ENCODE results near the gene RNF224.

RNF224 gene

DNA sequence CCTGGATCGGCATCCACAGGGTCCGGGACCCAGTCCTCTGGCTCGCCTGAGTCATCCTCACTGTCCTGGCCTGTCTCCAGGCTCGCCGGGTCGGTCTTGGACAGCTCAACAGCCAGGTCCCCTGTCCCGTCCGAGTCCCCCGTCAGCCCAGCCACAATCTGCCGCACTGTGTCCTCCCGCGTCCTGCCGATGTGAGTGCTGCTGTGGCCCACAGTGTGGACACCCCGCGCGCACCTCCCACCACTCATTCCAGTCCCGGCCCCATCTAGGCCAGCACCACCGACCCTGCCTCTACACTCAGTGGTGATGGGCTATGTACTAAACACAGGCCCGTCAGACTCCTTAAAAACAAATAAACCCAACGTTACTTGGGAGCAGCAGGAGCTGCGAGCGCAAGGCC, 45.6 kb upstream of the RNF224 start:
- no peak for DNase-seq
- H3K9me3 ChIP-seq (ENCODE audit: severe bottlenecking), result no peaks in the 10 kb centered on the region
- no peak overlapping the region for H3K27ac ChIP-seq
- no peaks in the 10 kb centered on the region for H3K36me3 ChIP-seq
- H3K4me3 ChIP-seq (ENCODE audit: low read depth, low read length), result no peak overlapping the region
- TF ChIP-seq, protein P1, sequence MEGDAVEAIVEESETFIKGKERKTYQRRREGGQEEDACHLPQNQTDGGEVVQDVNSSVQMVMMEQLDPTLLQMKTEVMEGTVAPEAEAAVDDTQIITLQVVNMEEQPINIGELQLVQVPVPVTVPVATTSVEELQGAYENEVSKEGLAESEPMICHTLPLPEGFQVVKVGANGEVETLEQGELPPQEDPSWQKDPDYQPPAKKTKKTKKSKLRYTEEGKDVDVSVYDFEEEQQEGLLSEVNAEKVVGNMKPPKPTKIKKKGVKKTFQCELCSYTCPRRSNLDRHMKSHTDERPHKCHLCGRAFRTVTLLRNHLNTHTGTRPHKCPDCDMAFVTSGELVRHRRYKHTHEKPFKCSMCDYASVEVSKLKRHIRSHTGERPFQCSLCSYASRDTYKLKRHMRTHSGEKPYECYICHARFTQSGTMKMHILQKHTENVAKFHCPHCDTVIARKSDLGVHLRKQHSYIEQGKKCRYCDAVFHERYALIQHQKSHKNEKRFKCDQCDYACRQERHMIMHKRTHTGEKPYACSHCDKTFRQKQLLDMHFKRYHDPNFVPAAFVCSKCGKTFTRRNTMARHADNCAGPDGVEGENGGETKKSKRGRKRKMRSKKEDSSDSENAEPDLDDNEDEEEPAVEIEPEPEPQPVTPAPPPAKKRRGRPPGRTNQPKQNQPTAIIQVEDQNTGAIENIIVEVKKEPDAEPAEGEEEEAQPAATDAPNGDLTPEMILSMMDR (IDR thresholded peaks at IDR 0.05; ENCODE audit: low read depth, low read length), result no peak
- no peaks in the 10 kb centered on the region for H3K27me3 ChIP-seq (ENCODE audit: insufficient read depth, low read depth, severe bottlenecking)

DNA sequence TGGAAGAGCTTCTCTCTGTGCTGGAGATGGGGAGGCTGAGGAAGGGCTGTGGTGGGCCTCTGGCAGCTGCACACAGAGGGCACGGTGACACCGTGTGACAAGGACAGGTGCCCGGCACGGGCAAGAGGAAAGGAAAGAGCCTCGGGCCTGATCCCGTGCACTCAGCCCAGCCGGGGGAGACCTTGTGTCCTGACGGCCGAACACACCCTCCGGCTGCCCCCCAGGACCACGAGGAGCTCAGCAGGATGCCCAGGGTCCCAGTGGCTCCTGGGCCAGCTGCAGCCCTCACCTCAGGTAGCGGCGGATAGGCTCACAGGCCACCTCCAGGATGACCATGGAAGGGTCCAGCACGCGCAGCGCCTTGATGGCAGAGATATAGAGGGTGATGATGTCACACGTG, 44.5 kb upstream of the RNF224 start:
- TF ChIP-seq, protein P1 (IDR thresholded peaks at IDR 0.05; ENCODE audit: low read depth, low read length), result no peak
- Histone ChIP-seq H3K27ac (no peak overlapping the region), H3K9me3 (ENCODE audit: severe bottlenecking) (no peaks in the 10 kb centered on the region), H3K4me3 (ENCODE audit: low read depth, low read length) (no peak overlapping the region), H3K36me3 (no peaks in the 10 kb centered on the region), H3K27me3 (ENCODE audit: insufficient read depth, low read depth, severe bottlenecking) (no peaks in the 10 kb centered on the region)
- no peak for DNase-seq

DNA sequence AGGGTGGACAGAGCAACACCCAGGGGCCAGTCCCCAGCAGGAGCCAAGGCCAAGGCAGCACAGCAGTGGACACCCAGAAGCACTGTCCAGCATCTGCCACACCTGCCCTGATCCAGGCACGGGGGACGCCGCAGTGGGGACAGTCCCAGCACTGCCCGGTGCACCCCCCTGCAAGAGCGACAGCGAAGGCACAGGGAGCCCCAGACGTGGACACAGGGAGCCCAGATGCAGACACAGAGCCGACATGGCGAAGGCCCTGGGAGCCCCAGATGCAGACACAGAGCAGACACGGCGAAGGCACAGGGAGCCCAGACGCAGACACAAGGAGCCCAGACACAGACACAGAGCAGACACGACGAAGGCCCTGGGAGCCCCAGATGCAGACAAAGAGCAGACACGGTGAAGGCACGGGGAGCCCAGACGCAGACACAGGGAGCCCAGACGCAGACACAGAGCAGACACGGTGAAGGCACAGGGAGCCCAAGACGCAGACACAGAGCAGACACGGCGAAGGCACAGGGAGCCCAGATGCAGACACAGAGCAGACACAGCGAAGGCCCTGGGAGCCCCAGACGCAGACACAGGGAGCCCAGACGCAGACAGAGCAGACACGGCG, 43.2 kb upstream of the RNF224 start:
- H3K9me3 ChIP-seq (ENCODE audit: severe bottlenecking), result no peaks in the 10 kb centered on the region
- DNase-seq, result no peak
- no peaks in the 10 kb centered on the region for H3K27me3 ChIP-seq (ENCODE audit: insufficient read depth, low read depth, severe bottlenecking)
- H3K4me3 ChIP-seq (ENCODE audit: low read depth, low read length), result no peak overlapping the region
- no peak overlapping the region for H3K27ac ChIP-seq
- TF ChIP-seq, protein P1 (IDR thresholded peaks at IDR 0.05; ENCODE audit: low read depth, low read length), result no peak
- H3K36me3 ChIP-seq, result no peaks in the 10 kb centered on the region

DNA sequence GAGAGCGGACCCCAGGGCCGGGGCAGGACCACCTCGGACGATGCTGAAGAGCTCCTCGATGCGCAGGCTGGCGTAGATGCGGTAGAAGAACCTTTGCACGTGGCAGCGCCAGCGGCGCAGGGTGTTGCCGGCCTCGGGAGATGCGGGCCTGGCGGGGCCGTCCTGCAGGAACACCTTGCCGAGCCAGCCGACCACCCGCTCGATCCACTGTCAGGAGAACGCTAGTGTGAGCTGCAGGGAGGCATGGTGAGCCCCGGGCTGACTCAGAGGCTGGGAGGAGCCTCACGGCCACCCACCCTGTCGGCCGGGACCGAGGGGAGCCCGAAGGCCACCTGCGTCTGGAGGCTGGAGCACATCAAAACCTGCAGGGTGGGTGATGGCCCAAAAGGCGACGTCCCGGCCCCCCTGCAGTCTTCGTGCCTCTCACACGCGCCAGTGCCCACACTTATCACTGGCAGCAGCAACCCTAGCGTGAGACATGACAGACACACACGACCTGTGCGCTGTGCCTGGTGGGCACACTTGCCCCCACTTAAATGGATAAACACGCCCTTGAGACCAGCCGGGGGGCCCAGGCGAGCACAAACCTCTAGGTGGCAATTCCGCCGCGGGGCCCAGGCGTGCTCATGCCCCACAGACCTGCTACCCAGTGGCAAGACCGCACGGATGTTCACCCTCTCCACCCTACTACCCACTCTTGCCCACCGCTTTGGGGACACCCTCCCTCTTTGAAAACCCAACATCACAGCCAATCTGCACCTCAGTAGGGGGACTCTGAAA, 42.2 kb upstream of the RNF224 start:
- Histone ChIP-seq H3K36me3 (peaks cover 3% of the 10 kb centered on the region; the same call in 1 of the 2 replicates), H3K9me3 (ENCODE audit: severe bottlenecking) (no peaks in the 10 kb centered on the region), H3K4me3 (ENCODE audit: low read depth, low read length) (no peak overlapping the region), H3K27me3 (ENCODE audit: insufficient read depth, low read depth, severe bottlenecking) (no peaks in the 10 kb centered on the region), H3K27ac (no peak overlapping the region)
- no peak for DNase-seq
- TF ChIP-seq, protein P1 (IDR thresholded peaks at IDR 0.05; ENCODE audit: low read depth, low read length), result no peak

DNA sequence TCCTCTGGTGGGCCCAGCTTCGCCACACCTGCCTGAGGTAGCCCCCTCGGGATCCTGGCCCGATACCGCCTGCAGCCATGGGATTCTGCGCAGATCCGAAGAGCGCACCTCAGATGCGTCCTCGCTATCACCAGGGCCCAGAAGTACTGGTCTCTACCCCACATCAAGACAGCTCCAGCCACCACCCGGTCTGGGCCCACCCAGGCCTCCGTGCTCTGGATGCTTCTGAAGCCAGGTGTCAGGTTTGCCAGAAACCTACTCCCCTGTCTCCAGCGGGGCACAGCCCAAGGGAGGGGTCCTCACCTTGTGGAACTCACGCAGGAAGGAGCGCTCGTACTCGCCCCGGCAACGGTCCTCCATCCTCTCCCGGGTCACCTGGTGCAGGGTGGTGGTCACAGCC, 41.4 kb upstream of the RNF224 start:
- peaks cover 4% of the 10 kb centered on the region; the same call in 1 of the 2 replicates for H3K36me3 ChIP-seq

More for the DNA sequence above, 41.4 kb upstream of the RNF224 start:
- no peaks in the 10 kb centered on the region for H3K27me3 ChIP-seq (ENCODE audit: insufficient read depth, low read depth, severe bottlenecking)
- no peak overlapping the region for H3K4me3 ChIP-seq (ENCODE audit: low read depth, low read length)
- no peak overlapping the region for H3K27ac ChIP-seq
- TF ChIP-seq, protein P1 (IDR thresholded peaks at IDR 0.05; ENCODE audit: low read depth, low read length), result no peak
- DNase-seq, result no peak
- no peaks in the 10 kb centered on the region for H3K9me3 ChIP-seq (ENCODE audit: severe bottlenecking)

Measured in WERI-Rb-1 (cell line).